ENCODE data around the gene KDM6A.
"Not testable (repeated sequence)": the region's sequence is repeated elsewhere in the genome, so short reads cannot be mapped to it uniquely, and the experiment has no call there.

Gene KDM6A

DNA sequence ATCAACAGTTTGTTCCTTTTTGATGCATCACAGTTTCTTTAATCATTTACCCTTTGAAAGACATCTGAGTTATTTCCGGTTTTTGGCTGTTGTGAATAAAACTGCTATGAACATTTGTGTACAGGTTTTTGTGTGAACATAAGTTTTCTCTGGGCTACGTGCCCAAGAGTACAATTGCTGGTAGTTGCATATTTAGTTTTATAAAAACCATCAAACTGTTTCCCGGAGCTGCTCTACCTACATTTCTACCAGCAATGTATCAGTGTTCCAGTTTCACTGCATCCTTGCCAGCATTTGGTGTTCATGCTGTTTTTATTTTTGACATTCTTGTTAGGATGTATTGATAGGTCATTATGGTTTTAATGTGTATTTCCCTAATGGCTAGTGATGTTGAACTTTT, 17.3 kb downstream of the KDM6A start:
- no peak for DNase-seq (ENCODE audit: low spot score)

DNA sequence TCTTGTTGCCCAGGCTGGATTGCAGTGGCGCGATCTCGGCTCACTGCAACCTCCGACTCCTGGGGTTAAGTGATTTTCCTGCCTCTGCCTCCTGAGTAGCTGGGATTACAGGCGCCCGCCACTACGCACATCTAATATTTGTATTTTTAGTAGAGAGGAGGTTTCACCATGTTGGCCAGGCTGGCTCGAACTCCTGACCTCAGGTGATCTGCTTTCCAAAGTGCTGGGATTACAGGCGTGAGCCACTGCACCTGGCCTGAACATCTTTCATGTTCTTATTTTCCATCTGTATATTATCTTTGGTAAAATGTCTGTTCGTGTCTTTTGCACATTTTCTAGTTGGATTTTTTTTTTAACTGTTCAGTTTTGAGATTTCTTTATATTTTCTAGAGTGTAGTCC, 17.7 kb downstream of the KDM6A start:
- not testable (repeated sequence) for DNase-seq (ENCODE audit: low spot score)

DNA sequence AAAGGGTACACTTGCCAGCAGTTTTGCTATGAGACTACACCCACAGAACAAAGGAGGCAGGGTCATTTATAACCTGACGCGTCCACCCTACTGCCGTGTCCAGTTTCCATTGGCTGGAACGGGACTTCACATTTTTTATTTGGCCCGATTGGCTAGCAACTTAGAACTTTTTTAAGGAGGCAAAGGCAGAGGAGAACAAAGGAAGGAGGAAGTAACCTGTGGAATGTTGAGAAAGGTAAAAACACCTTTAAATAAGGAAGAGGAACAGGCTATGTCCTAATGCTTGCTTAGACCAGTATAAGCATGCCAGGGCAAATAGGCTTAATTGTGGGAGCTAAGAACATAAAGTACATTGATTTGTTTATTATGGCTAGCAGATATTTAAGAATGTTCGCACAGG, 18.7 kb downstream of the KDM6A start:
- no peak for DNase-seq (ENCODE audit: low spot score)

- DNase-seq (ENCODE audit: low spot score), result no peak
Measured at GRCh38 chrX:44896876-44897186, 23.8 kb downstream of the KDM6A start.

DNA sequence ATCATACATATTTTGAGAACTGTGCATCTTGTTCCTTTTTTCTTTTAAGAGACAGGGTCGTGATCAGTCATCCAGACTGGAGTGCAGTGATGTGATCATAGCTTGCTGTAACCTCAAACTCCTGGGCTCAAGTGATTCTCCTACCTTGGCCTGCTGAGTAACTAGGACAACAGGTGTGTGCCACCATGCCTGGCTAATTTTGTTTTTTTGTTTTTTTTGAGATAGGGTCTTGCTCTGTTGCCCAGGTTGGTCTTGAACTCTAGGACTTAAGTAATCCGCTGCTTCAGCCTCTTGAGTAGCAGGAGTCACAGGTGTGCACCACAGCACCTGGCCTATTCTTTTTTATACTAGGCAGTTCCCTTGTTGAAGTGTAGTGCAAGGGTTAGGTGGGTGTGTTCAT, 24.6 kb downstream of the KDM6A start:
- DNase-seq (ENCODE audit: low spot score), result no peak

DNA sequence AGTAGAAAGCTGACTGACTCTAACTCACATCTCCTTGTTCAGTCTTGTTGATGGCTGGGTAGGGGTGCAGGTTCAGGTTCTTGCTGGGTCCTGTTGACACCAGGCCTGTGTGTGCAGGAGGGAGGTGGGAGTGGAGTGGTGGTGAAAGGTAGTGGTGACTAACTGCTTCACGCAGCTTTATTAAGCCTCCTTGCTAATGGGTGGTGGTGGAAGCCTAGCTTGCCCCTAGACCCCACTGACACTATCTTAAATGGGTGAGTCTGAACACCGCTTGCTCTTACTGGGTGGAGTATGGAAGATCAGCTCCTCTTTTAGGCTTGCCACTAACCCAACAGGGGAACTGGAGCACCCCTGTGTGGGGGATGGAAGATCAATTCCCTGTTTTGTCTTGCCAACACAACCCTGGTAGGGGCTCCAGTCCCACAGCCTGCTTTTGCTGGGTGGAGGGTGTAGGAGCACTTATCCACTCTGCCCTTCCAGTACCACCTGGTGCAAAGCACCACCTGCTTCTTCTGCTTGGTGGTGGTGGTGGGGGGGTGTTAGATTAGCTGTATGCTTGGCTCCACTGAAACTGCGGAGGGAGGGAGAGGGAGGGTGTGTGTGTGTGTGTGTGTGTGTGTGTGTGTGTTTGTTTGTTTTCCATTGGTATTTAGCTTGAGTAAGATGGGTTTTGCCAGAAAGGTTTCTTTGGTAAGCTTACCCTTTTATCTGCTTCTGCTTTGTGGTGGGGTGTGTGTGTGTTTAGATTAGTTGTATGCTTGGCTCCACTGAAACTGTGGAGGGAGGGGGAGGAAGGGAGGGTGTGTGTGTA, 25.6 kb downstream of the KDM6A start:
- no peak for DNase-seq (ENCODE audit: low spot score)

GRCh38 chrX:44899946-44900345, 27.0 kb downstream of the KDM6A start:
- no peak for DNase-seq (ENCODE audit: low spot score)

GRCh38 chrX:44903107-44903506, 30.1 kb downstream of the KDM6A start:
- DNase-seq (ENCODE audit: low spot score), result peak; percentile 42

DNA sequence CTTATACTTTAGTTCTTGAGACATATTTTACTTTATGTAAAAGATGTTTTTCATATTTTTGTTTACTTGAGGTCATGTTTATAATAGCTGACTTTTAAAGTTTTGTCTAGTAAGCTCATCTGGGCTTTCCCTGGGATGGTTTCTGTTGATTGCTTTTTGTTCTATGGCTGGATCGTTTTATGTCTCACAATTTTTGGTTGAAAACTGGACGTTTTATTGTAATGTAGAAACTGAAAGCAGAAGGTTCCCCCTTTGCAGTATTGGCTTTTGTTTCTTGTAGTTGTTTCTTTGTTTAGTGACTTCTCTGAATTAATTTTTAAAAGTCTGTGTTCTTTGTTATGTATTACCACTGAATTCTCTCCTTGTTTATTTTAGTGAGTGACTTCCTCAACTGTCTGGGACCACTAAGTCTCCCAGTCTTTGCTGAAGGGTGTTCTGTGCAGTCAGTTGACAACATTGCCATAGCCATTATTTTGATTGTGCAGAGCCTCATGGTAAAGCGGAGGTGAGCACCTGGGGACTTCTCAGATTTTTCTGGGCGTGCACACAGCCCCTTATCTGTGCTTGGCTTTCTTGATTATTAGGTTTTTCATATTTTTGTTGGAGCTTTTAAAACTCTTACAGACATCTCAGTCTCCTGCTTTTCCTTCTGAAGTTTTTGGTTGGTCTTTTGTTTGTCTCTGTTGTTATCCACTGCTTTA, 31.0 kb downstream of the KDM6A start:
- no peak for DNase-seq (ENCODE audit: low spot score)

DNA sequence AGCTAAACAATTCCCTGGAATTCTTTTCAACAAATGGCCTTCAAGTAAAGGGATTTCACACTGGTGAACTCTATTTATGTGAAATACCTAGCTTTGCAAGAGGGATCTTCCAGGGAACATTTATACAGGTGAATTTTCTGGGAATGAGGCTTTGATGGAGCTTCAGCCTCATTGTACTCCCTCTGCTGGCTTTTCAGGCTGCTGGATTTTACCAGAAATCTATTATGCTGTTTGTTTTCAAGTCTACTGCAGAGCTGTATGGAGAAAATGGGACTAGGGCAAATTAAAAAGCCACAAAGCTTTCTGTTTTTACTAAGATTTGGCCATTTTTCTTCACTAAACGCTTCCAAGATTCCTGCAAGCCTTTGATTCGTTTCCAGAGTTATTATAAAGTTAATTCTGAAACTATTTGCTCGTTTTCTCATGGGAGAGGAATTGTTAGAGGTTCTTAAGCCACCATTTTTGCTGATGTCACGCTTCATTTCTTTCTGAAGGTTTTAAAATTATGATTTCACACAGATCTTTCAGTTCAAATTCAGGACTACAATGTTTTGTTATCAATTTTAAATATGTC, 31.6 kb downstream of the KDM6A start:
- DNase-seq (ENCODE audit: low spot score), result peak; percentile 24

- DNase-seq (ENCODE audit: low spot score), result no peak
Measured at GRCh38 chrX:44906041-44906440, 33.1 kb downstream of the KDM6A start.

DNA sequence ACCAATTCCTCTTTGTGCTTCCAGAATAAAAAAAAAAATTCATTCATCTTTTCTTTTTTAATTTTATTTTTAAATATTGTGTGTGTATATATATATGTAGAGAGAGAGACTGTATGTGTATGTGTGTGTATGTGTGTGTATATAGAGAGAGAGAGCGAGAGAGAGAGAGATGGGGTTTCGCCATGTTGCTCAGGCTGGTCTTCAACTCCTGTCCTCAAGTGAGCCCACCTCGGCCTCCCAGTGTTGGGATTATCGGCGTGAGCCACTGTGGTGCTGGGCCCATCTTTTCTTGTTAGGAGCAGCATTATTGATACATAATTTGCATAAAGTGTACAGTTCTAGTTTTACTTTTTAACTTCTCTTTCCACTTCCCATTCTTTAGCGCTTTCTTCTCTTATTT, 33.6 kb downstream of the KDM6A start:
- no peak for DNase-seq (ENCODE audit: low spot score)

DNA sequence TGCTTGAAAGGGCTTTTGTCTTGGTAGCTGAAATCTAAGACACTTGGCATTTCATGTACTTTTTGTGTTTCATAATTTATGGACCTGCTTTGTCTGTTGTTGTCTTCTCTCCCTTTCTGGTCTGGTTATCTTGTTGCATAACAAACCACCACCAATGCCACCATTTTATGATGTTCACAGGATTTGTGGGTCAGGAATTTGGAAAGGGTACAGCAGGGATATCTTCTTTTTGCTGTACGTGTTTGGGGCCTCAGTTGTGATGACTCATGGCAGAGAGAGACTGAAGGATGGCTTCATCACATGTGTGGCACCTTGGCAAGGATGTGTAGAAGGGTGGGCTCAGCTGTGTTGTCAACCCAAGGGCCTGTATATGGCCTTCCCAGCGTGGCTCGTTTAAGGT, 35.2 kb downstream of the KDM6A start:
- DNase-seq (ENCODE audit: low spot score), result peak; percentile 24

DNA sequence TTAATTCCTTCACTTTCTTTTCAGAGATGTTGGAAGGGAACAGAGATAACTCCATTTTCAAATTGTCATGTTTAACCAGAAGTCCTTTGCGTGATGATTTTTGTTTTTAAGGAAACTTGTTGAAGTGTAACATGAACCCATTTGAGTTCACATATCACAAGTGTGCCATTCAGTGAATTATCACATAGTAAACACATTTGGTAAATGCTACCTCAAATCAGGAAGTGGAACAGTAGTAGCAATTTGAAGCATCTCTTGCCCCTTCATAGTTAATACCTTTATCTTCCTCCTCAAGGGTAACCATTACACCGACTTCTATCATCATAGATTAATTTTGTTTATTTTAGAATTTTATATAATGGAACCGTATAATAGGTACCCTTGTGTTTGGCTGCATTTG, 35.8 kb downstream of the KDM6A start:
- DNase-seq (ENCODE audit: low spot score), result no peak

GRCh38 chrX:44910508-44910907, 37.5 kb downstream of the KDM6A start:
- not testable (repeated sequence) for DNase-seq (ENCODE audit: low spot score)

GRCh38 chrX:44911074-44911600, 38.1 kb downstream of the KDM6A start:
- not testable (repeated sequence) for DNase-seq (ENCODE audit: low spot score)

DNA sequence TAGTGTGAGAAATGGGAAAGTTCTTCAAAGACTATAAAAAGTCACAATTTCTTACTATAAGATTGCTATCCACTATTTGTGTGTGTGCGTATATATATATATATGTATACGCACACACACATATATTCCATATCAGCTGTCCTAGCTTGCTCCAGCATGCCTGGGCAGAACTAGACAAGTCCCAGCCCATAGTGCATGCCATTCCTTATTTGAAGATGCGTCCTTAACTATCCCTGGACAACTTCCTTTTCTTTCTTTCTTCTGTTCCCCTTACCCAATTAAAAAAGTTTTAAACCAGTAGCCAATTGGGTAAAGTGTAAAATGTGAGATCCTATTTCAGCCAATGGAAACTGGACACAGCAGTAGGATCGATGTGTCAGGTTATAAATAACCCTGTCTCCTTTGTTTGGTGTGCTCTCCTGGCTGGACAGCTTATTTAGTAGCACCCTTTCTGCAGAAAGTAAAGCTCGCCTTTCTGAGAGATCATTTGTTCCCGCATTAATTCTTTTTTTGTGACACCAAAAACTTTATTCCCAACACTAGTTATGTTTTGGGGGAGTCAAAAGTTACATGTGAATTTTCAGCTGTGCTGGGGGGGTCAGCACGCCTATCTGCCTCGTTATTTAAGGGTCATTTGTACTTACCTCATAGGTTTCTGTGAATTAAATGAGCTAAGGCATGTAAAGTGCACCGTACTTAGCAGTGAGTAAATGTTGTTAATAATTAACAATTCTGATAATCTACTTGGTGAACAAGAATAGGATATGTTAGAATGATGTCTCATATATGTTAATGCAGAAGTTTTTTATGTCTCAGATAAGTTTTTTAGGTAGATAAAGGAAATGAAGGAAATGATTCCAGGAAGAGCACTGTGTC, 40.9 kb downstream of the KDM6A start:
- no peak for DNase-seq (ENCODE audit: low spot score)

- peak; percentile 47 for DNase-seq (ENCODE audit: low spot score)
Measured at GRCh38 chrX:44914532-44915198, 41.7 kb downstream of the KDM6A start.

DNA sequence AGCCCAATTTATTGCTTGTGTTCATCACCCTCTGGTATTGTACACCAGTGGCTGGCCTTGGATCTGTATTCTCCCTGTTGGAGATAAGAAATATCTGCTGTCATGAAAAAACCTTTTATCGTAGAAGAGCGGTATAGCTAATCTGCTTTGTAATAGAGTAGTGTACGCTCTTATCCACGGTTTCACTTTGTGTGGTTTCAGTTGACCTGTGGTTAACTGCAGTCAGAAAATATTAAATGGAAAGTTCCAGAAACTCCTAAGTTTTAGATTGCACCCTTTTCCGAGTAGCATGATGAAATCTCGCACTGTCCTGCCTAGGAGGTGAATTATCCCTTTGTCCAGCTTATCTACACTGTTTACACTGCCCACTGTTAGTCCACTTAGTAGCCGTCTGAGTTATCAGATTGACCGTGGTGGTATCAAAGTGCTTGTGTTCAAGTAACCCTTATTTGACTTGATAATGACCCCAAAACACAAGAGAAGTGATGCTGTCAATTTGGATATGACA, 42.4 kb downstream of the KDM6A start:
- no peak for DNase-seq (ENCODE audit: low spot score)

GRCh38 chrX:44918722-44919121, 45.7 kb downstream of the KDM6A start:
- DNase-seq (ENCODE audit: low spot score), result no peak

DNA sequence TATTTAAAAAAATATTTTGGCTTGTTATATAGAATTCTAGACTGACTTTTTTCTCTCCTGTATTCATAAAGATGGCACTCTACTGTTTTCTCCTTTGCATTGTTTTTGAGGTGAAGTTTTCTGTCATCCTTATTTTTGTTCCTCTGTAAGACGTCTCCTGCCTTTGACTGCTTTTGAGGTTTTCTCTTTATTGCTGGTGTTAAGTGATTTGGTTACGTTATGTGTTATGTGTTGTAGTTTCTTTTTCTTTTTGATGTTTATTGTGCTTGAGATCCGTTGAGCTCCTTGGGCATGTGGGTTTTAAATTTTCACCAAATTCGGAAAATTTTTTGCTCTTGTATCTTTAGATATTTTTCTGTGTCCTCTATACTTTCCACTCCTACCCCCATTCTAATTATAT, 50.0 kb downstream of the KDM6A start:
- no peak for DNase-seq (ENCODE audit: low spot score)

Data from AG08395 (cell line).